GM12872 (cell line): ENCODE measurements around the gene GIMAP4.

Source experiments
- TF ChIP-seq, protein P1 (sequence below): IDR thresholded peaks from 3 replicates; pipeline ENCODE4 v1.5.1; 2011; ENCODE audit warnings: low read depth, mild to moderate bottlenecking, low read length, moderate library complexity; ENCODE audit not compliant: insufficient read depth

Gene GIMAP4

DNA sequence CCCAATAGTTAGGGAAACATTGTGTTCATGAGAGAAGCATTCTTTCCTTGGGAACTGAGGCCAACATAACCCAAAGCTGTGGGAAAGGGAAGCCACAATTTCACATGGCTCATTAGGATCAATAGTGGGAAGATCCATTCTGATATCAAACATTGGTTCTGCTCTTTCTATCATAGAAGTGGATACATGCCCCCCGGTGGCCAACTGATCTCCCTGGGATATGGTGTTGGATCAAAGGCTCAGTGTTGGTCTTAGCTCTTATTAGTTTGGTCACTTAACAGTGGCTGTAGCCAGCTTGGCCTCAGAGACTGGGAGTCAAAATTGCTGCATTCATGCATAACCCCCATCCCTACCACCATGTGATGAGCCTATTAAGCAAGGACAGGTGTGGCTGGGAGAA, 6.7 kb upstream of the GIMAP4 start:
- TF ChIP-seq, protein P1, sequence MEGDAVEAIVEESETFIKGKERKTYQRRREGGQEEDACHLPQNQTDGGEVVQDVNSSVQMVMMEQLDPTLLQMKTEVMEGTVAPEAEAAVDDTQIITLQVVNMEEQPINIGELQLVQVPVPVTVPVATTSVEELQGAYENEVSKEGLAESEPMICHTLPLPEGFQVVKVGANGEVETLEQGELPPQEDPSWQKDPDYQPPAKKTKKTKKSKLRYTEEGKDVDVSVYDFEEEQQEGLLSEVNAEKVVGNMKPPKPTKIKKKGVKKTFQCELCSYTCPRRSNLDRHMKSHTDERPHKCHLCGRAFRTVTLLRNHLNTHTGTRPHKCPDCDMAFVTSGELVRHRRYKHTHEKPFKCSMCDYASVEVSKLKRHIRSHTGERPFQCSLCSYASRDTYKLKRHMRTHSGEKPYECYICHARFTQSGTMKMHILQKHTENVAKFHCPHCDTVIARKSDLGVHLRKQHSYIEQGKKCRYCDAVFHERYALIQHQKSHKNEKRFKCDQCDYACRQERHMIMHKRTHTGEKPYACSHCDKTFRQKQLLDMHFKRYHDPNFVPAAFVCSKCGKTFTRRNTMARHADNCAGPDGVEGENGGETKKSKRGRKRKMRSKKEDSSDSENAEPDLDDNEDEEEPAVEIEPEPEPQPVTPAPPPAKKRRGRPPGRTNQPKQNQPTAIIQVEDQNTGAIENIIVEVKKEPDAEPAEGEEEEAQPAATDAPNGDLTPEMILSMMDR = no peak

DNA sequence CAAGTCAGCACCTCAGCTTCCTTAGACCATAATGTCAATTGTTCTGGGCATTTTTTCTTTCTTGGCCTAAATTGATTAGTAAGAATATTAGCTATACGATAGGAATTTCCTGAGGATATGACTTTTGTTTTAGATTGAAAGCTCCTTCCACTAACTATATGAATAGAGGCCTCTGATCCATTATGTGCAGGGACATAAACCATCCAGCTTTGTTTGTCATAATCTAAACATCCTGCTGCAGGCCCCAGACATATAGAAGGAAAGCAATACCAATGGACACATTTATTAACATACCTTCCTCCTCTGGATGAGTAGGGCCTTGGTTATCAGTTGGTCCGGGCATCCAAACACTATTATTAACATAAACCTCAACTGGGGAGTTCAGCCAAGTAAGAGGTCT, 4.3 kb upstream of the GIMAP4 start:
- TF ChIP-seq, protein P1 = no peak

DNA sequence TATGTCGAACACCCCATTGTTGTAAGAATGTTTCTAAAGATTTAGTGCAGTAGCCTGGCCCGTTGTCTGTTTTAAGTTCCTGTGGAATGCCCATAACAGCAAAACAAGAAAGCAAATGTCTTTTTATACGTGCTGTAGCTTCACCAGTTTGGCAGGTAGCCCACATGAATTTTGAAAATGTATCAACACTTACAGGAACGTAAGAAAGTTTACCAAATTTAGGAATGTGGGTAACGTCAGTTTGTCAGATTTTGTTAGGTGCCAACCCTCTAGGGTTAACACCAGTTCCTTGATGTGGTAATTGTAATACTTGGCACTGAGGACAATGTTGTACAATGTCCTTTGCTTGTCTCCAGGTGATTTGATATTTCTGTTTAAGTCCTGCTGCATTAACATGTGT, 3.2 kb upstream of the GIMAP4 start:
- TF ChIP-seq, protein P1 = no peak

DNA sequence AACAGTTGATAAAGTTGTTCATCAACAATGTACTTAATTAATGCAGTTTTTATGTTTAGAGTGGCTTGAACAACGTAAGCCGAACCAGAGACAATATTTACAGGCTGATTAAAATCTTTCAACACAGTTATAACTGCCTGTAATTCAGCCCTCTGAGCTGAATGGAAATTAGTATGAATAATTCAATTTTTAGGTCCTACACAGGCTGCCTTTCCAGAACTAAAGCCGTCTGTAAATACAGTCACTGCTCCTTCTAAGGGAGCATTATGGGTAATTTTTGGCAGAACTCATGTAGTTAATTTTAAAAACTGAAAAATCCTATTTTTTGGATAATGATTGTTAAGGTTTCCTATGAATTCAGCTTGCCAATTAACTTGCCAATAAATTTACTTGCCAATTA, 2.6 kb upstream of the GIMAP4 start:
- TF ChIP-seq, protein P1 = no peak

DNA sequence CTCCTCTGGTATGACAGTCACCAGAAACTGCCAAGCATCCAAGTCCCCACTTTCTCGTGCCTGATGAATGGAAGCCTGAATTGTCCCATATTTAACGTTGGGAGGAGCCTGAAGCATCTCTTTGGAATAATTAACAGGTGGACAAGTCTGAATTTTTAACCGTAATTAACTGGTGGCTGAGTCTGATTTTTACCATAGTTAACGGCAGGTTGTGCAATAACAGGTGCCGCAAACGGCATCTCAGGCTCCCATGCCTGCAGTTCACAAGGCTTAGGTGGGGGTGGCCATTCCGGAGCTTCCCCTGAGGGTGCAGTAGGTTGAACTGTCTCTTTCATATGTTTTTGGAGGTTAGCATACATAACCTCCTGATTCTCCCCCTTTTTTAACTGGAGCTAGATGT, 2.0 kb upstream of the GIMAP4 start:
- TF ChIP-seq, protein P1 = no peak

DNA sequence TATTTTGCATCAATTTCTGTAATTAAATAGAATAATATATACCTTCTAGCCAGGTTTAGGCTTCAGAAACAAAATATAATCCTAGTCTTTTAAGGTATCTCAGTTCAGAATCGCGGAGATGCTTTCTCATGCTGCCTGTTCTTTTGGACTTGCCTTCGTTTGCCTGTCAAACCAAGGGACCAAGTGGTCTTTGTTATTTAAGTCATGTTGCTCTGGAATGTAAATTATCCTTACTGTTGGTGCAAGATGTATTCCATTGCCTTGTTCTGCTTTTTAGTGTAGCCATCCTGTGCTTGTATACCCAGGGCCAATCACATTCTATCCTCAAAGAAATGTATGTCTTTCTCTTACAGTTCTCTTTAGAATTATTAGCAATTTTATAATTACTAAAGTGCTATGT, 1.1 kb upstream of the GIMAP4 start:
- TF ChIP-seq, protein P1 = no peak

DNA sequence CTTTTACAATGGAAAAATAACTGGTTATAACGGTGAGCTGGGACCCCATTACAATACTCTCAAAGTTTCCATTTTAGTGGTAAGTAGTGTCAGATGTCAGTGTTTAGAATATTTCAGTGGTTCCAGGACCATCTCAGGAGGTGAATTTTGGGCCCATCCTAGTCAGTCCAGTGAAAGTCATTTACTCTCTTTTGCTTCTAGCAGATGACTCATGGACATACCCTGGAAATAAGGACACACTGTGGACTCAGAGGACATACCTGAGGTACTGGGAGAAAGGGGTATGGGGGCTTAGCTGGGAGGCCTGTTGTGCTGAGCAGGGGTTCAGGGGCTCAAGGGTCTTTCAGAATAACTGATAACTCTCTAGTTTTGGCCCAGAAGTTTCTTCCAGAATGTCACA, 618 bp upstream of the GIMAP4 start:
- TF ChIP-seq, protein P1 = no peak

DNA sequence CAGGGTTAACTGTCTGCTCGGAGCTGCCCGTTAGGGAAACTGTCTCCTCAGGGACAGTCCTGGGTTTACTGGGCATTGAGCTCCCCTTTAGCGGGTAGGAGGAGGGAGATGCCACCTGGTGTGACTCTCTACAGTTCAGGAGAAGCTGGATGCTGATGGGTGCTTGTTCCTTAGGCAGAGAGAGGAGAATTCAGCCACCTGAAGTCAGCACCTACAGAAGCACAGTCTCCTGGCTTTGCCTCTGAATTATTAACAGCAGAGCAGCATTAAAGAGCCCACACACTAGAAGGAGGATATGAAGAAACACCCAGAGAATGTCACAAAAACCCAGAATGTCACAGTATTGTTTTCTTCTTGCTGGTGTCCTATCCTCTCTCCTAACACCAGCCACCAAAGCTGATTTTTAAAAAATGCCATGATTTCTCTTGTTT, 696 bp downstream of the GIMAP4 start:
- TF ChIP-seq, protein P1 = no peak
